Measurements from ENCODE around the gene CPS1. TPM values are rescaled to one million over a fixed set of nuclear protein-coding genes. Genes with fewer than 3 reads are reported as not detected.

Gene CPS1
- total RNA-seq, 2 donors from 2014 or later = 2.7 to 3.3 TPM

- H3K4me3 ChIP-seq = no peak overlapping the region
- TF ChIP-seq CTCF (IDR thresholded peaks at IDR 0.05) = no peak
- H3K27ac ChIP-seq = no peak overlapping the region
- DNase-seq = no peak
- H3K36me3 ChIP-seq = no peaks in the 10 kb centered on the region
- no peaks in the 10 kb centered on the region for H3K9me3 ChIP-seq
- intact Hi-C loops (cut with DNase I) = no loop called here
- H3K4me1 ChIP-seq = no peaks in the 10 kb centered on the region
- H3K9ac ChIP-seq (ENCODE audit: low read depth in 2 of 2, low read length in 2 of 2) = no peak overlapping the region
- no peaks in the 10 kb centered on the region for H3K27me3 ChIP-seq
Measured at GRCh38 chr2:210718503-210718902, 162.1 kb downstream of the CPS1 start.

- no peaks in the 10 kb centered on the region for H3K9me3 ChIP-seq
- H3K4me1 ChIP-seq = no peaks in the 10 kb centered on the region
- no peaks in the 10 kb centered on the region for H3K27me3 ChIP-seq
- intact Hi-C loops (cut with DNase I) = no loop called here
- H3K9ac ChIP-seq (ENCODE audit: low read depth in 2 of 2, low read length in 2 of 2) = no peak overlapping the region
- no peak overlapping the region for H3K27ac ChIP-seq
- H3K4me3 ChIP-seq = no peak overlapping the region
- no peak for DNase-seq
- no peaks in the 10 kb centered on the region for H3K36me3 ChIP-seq
- TF ChIP-seq CTCF (IDR thresholded peaks at IDR 0.05) = no peak
Measured at GRCh38 chr2:210722092-210722491, 165.7 kb downstream of the CPS1 start.

- intact Hi-C loops (cut with DNase I) = no loop called here
- TF ChIP-seq CTCF (IDR thresholded peaks at IDR 0.05) = no peak
Measured at GRCh38 chr2:210727549-210727948, 171.2 kb downstream of the CPS1 start.

More at GRCh38 chr2:210727549-210727948, 171.2 kb downstream of the CPS1 start:
- Histone ChIP-seq H3K27me3 (no peaks in the 10 kb centered on the region), H3K9me3 (no peaks in the 10 kb centered on the region), H3K4me1 (no peaks in the 10 kb centered on the region), H3K36me3 (no peaks in the 10 kb centered on the region), H3K27ac (no peak overlapping the region), H3K9ac (ENCODE audit: low read depth in 2 of 2, low read length in 2 of 2) (no peak overlapping the region), H3K4me3 (no peak overlapping the region)
- no peak for DNase-seq

Other genes starting within 250 kb of the CPS1 start
- not detected for gene MYL1, start 241.4 kb upstream of the CPS1 start, total RNA-seq
- 10 to 100 TPM; 24.2 to 27.0 TPM for gene LANCL1, start 79.8 kb upstream of the CPS1 start, total RNA-seq